ENCODE measurements around the gene LRRC1.

Gene LRRC1

DNA sequence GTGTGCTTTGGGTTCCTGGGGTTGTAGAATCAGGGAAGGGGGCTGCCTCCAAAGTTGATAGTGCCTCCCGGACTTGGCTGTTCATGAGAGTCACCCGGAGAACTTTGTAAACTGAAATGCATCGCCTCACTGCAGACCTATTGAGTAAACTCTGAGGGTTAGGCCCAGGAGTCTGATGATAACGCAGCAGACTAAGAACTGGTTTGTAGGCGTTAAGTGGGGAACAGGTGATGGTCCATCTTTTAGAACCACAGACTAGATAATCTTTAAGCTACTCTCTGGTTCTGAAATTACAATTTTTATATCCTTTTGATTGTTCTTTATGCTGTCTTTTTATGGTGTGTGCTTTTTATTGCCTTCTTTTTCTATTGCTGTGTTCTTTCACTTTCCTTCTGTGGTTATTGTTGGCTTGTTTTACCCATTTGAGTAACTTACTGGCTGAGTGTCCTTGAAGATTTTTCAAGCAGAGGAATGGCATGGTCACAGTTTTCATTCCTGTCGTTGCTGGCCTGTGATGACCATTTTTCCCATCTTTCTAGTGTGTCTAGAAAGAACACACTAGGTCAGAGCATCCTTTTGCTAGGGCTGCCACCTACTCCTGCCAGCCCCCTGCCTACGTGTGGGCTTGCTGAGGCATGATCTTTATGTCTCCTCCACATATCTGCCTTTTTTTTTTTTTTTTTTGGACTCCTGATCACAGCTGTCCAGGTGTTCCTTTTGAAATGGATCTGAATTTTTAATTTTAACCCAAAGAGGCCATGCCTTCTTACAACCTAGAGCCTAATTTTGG, 30.9 kb downstream of the LRRC1 start:
- TF ChIP-seq, protein P1, sequence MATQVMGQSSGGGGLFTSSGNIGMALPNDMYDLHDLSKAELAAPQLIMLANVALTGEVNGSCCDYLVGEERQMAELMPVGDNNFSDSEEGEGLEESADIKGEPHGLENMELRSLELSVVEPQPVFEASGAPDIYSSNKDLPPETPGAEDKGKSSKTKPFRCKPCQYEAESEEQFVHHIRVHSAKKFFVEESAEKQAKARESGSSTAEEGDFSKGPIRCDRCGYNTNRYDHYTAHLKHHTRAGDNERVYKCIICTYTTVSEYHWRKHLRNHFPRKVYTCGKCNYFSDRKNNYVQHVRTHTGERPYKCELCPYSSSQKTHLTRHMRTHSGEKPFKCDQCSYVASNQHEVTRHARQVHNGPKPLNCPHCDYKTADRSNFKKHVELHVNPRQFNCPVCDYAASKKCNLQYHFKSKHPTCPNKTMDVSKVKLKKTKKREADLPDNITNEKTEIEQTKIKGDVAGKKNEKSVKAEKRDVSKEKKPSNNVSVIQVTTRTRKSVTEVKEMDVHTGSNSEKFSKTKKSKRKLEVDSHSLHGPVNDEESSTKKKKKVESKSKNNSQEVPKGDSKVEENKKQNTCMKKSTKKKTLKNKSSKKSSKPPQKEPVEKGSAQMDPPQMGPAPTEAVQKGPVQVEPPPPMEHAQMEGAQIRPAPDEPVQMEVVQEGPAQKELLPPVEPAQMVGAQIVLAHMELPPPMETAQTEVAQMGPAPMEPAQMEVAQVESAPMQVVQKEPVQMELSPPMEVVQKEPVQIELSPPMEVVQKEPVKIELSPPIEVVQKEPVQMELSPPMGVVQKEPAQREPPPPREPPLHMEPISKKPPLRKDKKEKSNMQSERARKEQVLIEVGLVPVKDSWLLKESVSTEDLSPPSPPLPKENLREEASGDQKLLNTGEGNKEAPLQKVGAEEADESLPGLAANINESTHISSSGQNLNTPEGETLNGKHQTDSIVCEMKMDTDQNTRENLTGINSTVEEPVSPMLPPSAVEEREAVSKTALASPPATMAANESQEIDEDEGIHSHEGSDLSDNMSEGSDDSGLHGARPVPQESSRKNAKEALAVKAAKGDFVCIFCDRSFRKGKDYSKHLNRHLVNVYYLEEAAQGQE (IDR thresholded peaks at IDR 0.05; ENCODE audit: insufficient read depth in 1 of 2, low read depth in 2 of 2, low read length in 2 of 2), result no peak
- TF ChIP-seq TAF1 (IDR thresholded peaks at IDR 0.05; ENCODE audit: borderline replicate concordance, insufficient read depth, low read length) (no peak), FOXP2 (optimal IDR thresholded peaks at IDR 0.05; ENCODE audit: borderline replicate concordance, extremely low read depth, extremely low read length, insufficient read depth) (no peak), POLR2AphosphoS5 (IDR thresholded peaks at IDR 0.05; ENCODE audit: low read depth, low read length) (no peak), SIN3A (IDR thresholded peaks at IDR 0.05; ENCODE audit: borderline replicate concordance, insufficient read depth, low read length) (no peak)

DNA sequence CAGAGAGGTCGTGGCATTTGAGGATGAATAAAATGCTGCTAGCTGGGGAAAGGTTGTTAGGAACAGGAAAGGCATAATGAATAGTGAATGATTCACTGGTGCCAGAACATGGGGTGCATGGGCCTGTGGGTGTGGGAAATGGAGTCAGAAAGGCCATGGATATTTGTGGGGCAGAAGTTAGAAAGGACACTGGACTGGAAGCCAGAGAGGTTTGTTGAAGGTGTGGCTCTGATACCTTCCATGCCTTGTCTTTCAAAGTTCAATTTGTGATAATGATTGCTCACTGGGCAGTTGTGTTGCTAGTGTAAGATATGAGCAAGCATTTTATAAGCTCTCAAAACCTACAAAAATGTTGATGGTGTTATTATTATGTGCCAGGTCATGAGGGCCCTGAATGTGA, 32.7 kb downstream of the LRRC1 start:
- TF ChIP-seq TAF1 (IDR thresholded peaks at IDR 0.05; ENCODE audit: borderline replicate concordance, insufficient read depth, low read length), result no peak
- TF ChIP-seq, protein P1 (IDR thresholded peaks at IDR 0.05; ENCODE audit: insufficient read depth in 1 of 2, low read depth in 2 of 2, low read length in 2 of 2), result no peak
- no peak for TF ChIP-seq FOXP2 (optimal IDR thresholded peaks at IDR 0.05; ENCODE audit: borderline replicate concordance, extremely low read depth, extremely low read length, insufficient read depth)
- TF ChIP-seq POLR2AphosphoS5 (IDR thresholded peaks at IDR 0.05; ENCODE audit: low read depth, low read length), result no peak
- TF ChIP-seq SIN3A (IDR thresholded peaks at IDR 0.05; ENCODE audit: borderline replicate concordance, insufficient read depth, low read length), result no peak

DNA sequence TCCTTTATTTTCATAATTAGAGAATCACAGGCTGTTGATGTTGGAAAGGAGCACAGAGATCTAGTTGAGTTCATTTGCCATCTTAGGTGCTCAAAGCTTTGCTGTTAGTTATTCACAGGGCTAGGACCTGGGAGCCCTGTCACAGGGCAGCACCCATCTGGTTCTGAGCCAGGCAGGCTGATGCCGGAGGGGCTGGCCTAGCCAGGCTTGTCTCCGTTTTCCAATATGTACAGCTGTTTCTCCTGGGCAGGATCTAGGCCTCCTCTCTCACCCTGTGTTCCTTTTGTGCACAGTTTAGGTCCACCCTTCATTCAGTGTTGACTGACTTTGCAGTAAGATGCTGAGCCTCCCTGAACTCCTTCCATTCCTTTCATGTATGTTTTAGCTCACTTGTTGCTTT, 33.4 kb downstream of the LRRC1 start:
- TF ChIP-seq, protein P1 (IDR thresholded peaks at IDR 0.05; ENCODE audit: insufficient read depth in 1 of 2, low read depth in 2 of 2, low read length in 2 of 2), result no peak
- TF ChIP-seq POLR2AphosphoS5 (IDR thresholded peaks at IDR 0.05; ENCODE audit: low read depth, low read length) (no peak), TAF1 (IDR thresholded peaks at IDR 0.05; ENCODE audit: borderline replicate concordance, insufficient read depth, low read length) (no peak), FOXP2 (optimal IDR thresholded peaks at IDR 0.05; ENCODE audit: borderline replicate concordance, extremely low read depth, extremely low read length, insufficient read depth) (no peak), SIN3A (IDR thresholded peaks at IDR 0.05; ENCODE audit: borderline replicate concordance, insufficient read depth, low read length) (no peak)

DNA sequence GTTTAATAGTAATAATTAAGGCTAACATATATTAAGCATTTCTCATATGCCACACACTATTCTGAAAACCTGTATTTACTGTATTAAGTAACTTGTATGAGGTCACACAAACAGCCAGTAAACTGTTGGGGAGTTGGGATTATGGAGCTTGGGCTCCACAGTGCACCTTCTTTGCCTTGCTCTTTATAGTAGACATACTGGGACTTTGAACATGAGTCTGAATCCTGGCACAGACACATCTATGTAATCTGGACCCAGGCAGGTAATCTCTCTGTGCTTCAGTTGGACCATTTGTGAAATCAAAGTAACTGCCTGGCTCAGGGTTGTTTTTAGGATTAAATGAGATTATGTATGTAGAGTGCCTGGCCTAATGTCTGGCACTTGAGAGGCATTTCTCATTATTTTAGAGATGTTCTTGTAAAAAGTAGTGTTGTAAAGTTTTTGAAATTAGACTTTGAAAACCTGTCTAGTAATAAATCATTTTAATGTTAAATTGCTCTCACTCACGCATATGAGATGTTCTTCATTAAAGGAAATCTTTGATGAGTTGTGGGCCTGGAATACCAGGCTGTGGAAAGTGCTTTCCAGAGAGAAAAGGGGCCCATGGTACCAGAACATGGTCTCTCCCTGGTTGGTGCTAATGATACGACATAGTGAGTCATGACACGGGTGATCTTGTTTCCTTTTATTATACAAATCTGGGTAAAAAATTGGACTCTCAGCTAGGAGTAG, 34.3 kb downstream of the LRRC1 start:
- TF ChIP-seq, protein P1 (IDR thresholded peaks at IDR 0.05; ENCODE audit: insufficient read depth in 1 of 2, low read depth in 2 of 2, low read length in 2 of 2), result no peak
- no peak for TF ChIP-seq SIN3A (IDR thresholded peaks at IDR 0.05; ENCODE audit: borderline replicate concordance, insufficient read depth, low read length)
- no peak for TF ChIP-seq FOXP2 (optimal IDR thresholded peaks at IDR 0.05; ENCODE audit: borderline replicate concordance, extremely low read depth, extremely low read length, insufficient read depth)
- no peak for TF ChIP-seq TAF1 (IDR thresholded peaks at IDR 0.05; ENCODE audit: borderline replicate concordance, insufficient read depth, low read length)
- no peak for TF ChIP-seq POLR2AphosphoS5 (IDR thresholded peaks at IDR 0.05; ENCODE audit: low read depth, low read length)
